HG03066 (cell line): Measurements from ENCODE around the gene ACTA1.
"Not testable (repeated sequence)": the region's sequence is repeated elsewhere in the genome, so short reads cannot be mapped to it uniquely, and the experiment has no call there.

ENCODE experiments used
- ATAC-seq: cut with Tn5 transposase; IDR thresholded peaks from one replicate; pipeline ENCODE4 v1.9.1; 2021; ENCODE audit warnings: low read depth; ENCODE audit not compliant: unreplicated experiment

ACTA1 gene

DNA sequence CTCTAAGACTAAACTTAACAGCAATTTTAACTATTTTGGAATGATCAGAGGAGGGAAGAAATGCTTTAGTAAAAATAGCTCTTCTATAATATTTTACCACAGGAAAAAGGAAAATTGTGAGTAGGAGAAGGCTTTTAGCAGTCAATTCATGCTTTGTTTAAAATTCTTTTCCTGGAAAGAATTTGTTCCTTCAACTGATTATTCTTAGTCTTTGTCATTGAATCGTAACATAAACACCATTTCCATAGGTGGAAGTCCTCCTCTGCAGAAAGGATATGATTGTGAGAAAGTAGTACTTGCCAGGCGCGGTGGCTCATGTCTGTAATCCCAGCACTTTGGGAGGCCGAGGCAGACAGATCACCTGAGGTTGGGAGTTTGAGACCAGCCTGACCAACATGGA lies 11.9 kb upstream of the ACTA1 start:
- no peak for ATAC-seq

- peak; percentile 98 for ATAC-seq
Measured at GRCh38 chr1:229440851-229441537, 7.1 kb upstream of the ACTA1 start.

DNA sequence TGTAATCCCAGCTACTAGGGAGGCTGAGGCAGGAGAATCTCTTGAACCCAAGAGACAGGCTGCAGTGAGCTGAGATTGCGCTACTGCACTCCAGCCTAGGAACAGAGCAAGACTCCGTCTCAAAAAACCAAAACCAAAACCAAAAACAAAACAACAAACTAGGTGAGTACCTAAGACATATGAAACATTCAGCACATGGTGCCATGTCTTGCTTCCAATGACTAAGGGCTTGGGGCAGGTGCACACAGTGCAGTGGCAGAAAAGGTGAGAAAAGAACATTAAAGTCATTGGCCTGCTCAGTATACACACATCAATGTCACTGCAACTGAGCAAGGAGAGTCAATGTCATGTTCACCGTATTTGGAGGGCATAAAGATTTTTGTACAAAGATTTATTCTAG lies 4.1 kb upstream of the ACTA1 start:
- no peak for ATAC-seq

DNA sequence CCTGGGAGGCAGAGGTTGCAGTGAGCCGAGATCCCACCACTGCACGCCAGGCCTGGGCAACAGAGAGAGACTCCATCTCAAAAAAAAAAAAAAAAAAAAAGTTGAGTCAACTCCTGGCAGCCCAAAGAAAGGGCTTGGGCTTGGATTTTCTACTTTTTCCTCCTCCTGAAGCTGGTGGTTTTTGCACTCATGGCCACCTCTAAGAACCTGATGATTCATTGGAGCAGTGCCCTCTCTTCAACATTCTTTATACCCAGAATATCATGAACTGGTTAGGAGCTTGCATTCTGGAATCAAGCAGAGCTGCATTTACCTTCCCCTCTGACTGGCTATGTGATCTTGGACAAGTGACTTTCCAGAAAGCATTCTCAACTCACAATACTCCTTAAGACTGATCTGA lies 3.5 kb upstream of the ACTA1 start:
- ATAC-seq: no peak

GRCh38 chr1:229436201-229436600 lies 2.3 kb upstream of the ACTA1 start:
- no peak for ATAC-seq

GRCh38 chr1:229434641-229435051 lies 752 bp upstream of the ACTA1 start:
- no peak for ATAC-seq

DNA sequence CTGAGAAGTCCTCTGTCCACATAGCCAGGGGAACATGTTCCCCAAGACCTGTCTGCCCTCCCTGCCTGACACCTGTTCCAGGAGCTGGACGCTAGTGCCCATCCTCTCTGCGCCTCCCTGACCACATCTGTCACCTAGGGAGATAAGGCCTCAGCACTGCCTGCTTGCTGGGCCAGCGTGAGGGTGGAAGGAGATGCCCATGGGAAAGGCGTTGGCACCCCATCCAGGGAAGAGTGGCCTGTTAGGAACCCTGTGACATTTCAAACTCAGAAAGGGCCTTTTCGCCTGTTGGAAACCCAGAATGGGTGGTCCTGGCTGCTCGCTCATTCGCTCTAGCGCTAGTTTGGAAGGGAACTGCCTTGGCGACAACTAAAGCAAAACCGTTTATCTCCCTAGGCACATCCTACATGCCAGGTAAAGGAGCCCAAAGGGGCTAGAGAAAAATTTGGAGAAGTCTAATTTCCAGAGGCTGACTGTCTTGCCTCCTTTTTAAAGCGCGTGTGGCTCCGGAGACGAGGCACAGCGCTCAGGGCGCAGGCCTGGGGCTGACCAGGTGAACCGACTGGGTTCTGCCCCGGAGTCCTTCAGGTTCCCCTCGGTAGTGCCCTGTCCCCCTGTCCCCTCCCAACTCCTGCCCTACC lies 410 bp downstream of the ACTA1 start:
- no peak for ATAC-seq

DNA sequence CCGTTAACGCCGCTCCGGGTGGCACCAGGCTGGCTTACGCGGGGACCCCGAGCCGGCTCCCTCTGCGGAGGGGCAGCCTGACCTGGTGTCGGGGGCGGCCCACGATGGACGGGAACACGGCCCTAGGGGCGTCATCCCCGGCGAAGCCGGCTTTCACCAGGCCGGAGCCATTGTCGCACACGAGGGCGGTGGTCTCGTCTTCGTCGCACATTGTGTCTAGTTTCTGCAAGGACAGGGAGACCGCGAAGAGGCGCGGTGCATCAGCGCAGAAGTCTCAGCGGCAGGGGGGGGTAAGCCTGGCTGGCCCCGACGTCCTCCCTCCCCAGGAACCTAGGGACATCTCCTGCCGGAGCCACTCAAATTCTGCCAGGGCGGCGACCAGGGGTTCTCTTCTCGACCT lies 989 bp downstream of the ACTA1 start:
- ATAC-seq: no peak

DNA sequence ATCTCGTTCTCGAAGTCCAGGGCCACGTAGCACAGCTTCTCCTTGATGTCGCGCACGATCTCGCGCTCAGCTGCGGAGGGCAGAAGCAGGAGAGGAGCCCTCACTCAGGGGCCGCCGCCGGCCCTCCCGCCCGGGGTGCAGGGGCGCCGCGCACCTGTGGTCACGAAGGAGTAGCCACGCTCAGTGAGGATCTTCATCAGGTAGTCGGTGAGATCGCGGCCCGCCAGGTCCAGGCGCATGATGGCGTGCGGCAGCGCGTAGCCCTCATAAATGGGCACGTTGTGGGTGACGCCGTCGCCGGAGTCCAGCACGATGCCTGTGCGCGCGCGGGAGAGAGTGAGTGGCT lies 1.8 kb downstream of the ACTA1 start:
- no peak for ATAC-seq

- ATAC-seq: no peak
Measured at GRCh38 chr1:229431284-229432115, 2.4 kb downstream of the ACTA1 start.

- ATAC-seq: no peak
Measured at GRCh38 chr1:229430761-229431283, 3.1 kb downstream of the ACTA1 start.

GRCh38 chr1:229428256-229428655 lies 5.6 kb downstream of the ACTA1 start:
- ATAC-seq: no peak

DNA sequence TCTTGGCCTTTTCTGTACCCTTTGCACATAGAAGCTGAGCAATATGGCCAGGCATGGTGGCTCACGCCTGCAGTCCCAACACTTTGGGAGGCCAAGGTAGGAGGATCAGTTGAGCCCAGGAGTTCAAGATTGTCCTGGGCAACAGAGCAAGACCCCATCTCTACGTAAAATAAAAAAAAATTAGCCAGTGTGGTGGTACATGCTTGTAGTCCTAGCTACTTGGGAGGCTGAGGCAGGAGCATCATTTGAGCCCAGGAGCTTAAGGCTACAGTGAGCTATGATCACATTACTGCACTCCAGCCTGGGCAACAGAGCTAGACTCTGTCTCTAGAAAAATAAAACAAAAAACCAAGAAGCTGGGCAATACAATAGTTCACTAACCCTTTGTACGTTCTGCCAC lies 6.3 kb downstream of the ACTA1 start:
- no peak for ATAC-seq

DNA sequence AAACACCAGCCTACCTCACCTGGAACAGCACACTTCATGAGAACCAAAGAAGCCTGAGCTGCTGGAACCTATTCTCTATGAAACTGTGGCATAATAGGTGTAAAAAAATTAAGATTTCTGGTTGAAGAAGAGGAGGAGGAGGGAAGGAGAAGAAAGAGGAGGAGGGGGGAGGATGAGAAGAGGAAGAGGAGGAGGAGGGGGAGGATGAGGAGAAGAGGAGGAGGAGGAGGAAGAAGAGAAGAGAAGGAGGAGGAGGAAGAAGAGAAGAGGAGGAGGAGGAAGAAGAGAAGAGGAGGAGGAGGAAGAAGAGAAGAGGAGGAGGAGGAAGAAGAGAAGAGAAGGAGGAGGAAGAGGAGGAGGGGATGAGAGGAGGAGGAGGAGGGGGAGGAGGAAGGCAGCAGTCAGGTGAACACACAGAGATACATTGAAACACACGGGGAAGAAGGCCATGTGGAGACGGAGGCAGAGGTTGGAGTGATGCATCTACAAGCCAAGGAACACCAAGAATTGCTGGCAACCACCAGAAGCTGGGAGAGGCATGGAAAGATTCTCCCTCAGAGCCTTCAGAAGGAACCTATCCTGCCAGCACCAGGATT lies 8.2 kb downstream of the ACTA1 start:
- no peak for ATAC-seq

DNA sequence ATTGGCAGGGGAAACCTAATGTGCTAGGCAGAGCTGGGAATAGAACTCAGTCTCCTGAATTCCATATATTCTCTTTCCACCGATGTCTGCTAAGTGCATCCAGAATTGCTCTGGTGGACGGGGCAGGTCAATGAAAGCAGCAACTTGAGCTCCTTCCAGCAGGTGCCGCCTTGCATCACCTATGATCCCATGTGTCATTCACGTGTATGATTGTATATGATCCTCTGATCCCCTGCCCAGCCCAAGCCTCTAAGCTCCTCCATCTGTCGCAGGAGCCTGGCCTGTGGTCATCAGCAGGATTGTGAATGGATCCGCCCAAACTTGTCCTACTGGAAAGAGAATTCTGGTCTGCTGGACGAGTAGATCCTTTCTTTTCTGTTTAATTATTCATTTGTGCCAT lies 13.1 kb downstream of the ACTA1 start:
- no peak for ATAC-seq

DNA sequence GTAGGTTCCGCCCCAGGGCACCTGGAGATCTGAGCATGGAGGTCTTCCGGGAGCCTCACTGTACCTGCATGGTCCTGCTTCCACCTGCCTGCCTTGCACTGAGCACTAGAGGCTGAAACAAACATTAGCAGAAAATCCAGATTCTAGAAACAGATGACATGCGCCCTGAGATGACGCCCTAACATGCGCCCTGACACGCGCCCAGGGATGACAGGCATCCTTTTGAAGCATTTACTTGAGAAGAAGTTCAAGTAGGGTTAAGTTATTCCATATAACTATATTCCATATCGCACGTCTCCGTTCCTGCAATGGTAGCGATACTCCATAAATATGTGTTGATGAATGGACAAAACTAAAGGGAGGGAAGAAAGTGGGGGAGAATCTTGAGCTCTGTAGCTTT lies 13.7 kb downstream of the ACTA1 start:
- ATAC-seq: no peak

- not testable (repeated sequence) for ATAC-seq
Measured at GRCh38 chr1:229418586-229418985, 15.3 kb downstream of the ACTA1 start.

- ATAC-seq: not testable (repeated sequence)
Measured at GRCh38 chr1:229412810-229413209, 21.1 kb downstream of the ACTA1 start.

- ATAC-seq: no peak
Measured at GRCh38 chr1:229412056-229412455, 21.8 kb downstream of the ACTA1 start.

DNA sequence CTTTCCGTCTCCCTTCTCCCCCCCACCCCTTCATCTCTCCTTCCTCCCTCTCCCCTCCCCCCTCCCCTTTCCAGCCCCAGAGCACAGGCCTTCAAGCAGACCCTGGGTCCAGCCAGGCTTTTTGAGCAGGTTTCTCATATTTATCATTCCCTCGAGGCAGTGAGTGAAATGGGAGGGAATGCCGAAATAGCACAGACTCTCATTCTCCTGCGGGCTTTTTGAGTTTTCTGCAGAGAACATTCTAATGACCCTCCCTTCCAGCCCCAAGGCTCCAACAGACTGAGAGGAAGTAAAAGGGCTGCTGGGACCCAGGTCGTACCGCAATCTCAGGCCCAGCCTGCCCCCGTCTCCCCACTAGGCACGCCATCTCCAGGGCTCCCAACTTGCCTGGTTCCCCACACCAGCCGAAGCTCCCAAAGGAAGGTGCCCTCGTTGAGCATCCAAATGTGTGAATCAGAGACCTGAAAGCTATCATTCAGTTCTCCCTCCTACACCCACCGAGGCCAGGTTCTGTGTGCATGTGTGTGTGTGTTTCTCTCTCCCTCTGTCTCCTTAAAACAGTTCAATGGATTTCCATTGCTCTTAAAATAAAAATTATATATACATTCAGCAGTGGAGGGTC lies 22.3 kb downstream of the ACTA1 start:
- no peak for ATAC-seq
